Fibroblast of villous mesenchyme (primary cell): ENCODE data around the gene TRAPPC5. TPM values are rescaled to one million over a fixed set of nuclear protein-coding genes. Genes with fewer than 3 reads are reported as not detected.

Experiments used
- DNase-seq: peaks from one replicate; pipeline ENCODE4 v3.0.0-alpha.2; 2010; ENCODE audit warnings: low read depth
- H3K4me3 ChIP-seq: 2 replicates; pipeline ENCODE4 v1.5.1; 2011; ENCODE audit warnings: low read depth, mild to moderate bottlenecking, low read length
- total RNA-seq: library from RNA; depleted of rRNA; stranded (reverse); fragments of >200 nt; gene quantifications from 2 replicates; pipeline ENCODE4 v1.2.3, GENCODE V29; 2012
- TF ChIP-seq, protein P1 (sequence below): IDR thresholded peaks from 2 replicates; pipeline ENCODE4 v1.5.1; 2012; ENCODE audit warnings: low read depth, mild to moderate bottlenecking, low read length; ENCODE audit not compliant: insufficient read depth

The TRAPPC5 gene
- total RNA-seq, 1 donor: 29.8 TPM

DNA sequence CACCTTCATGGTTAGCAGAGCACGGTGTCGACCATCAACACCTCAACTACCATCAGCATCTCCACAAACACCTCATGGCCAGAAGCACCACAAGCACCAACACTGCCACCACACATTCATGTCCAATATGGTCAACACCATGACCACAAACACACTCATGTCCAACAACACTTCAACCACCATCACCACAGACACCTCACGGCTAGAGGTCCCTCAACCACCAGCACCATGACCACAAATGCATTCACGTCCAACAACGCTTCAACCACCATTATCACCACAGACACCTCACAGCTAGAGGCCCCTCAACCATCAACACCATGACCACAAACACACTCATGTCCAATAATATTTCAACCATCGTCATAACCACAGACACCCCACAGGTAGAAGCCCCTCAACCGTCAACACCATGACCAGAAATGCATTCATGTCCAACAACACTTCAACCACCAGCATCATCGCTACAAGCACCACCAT, 10.2 kb downstream of the TRAPPC5 start:
- no peak overlapping the region for H3K4me3 ChIP-seq
- DNase-seq: no peak
- TF ChIP-seq, protein P1, sequence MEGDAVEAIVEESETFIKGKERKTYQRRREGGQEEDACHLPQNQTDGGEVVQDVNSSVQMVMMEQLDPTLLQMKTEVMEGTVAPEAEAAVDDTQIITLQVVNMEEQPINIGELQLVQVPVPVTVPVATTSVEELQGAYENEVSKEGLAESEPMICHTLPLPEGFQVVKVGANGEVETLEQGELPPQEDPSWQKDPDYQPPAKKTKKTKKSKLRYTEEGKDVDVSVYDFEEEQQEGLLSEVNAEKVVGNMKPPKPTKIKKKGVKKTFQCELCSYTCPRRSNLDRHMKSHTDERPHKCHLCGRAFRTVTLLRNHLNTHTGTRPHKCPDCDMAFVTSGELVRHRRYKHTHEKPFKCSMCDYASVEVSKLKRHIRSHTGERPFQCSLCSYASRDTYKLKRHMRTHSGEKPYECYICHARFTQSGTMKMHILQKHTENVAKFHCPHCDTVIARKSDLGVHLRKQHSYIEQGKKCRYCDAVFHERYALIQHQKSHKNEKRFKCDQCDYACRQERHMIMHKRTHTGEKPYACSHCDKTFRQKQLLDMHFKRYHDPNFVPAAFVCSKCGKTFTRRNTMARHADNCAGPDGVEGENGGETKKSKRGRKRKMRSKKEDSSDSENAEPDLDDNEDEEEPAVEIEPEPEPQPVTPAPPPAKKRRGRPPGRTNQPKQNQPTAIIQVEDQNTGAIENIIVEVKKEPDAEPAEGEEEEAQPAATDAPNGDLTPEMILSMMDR: no peak

DNA sequence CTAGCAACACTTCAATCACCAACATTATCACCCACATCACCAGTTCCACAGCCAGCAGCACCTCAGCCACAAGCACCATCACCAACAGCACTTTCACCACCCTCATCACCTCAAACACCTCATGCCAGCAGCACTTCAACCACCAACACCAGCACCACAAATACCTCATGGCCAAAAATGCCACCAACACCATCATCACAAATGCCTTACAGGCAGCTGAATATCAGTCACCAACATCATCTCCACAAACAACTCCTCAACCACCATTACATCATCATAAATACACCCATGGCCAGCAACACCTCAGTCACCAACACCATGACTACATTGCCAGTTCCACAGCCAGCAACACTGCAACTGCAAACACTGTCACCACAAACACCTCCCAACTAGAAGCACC, 10.9 kb downstream of the TRAPPC5 start:
- TF ChIP-seq, protein P1: no peak
- H3K4me3 ChIP-seq: no peak overlapping the region

DNA sequence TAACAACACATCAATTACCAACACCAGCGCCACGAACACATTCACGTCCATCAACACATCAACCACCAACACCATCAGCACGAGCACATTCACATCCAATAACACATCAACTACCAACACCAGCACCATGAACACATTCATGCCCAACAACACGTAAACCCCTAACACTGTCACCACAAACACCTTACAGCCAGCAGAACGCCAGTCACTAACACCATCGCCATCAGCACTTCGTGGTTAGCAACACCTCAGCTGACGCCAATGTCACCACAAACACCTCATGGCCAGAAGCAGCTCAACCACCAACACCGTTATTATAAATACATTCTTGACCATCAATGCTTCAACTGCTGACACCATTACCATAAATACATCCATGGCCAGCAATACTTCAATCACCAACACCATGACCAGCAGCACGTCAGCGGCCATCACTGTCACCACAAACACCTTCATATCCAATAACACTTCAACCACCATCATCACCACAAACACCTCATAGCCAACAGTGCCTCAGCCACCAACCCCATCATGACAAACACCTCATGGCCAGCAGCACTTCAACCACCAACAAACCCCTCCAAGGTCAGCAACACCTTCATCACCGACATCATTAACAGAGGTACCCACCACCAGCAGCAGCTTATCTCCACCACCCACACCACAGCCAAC, 11.9 kb downstream of the TRAPPC5 start:
- TF ChIP-seq, protein P1: no peak
- no peak overlapping the region for H3K4me3 ChIP-seq
- DNase-seq: no peak

More for the DNA sequence above, 10.9 kb downstream of the TRAPPC5 start:
- no peak for DNase-seq

DNA sequence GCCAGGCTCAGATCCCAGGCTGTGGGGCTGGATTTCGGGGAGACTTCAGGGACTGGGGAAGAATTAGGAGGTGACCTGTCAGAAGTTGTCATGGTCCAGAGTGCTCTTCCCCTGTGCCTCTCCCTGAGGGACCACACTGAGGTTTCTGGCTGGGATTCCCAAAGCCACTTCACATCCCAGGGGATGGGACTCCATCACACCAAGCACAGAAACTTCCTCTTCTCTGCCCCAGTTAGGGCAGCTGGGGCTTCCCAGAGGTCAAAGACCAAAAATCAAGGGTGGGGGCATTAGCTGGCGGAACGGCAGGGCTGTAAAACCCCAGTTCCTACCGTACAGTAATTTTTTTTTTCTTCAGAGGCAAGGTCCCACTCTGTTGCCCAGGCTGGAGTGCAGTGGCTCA, 13.9 kb downstream of the TRAPPC5 start:
- DNase-seq: no peak
- no peak overlapping the region for H3K4me3 ChIP-seq
- TF ChIP-seq, protein P1: no peak

DNA sequence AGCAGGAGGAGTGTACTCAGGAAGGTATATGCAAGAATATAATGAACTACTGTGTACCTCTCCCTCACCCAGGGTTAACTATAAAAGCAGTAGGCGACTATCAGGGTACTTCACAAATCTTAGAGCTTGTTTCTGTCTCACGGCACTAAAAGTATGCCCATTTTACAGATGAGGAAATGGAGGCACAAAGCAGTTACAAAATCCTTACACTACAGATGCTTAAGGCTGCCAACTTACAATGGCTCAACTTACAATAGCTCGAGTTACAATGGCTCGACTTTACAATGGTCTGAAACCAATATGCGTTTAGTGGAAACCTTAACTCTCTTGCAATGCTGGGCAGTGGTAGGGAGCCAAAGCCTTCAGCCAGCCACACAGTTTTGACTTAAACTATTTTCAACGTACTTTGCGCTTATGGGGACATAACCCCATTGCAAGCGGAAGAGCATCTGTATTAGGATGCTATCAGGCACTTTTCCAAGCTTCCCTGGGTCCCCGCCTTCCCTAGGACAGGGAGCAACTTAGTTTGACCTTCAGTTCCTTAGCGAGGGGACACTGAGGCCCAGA, 17.2 kb downstream of the TRAPPC5 start:
- H3K4me3 ChIP-seq: no peak overlapping the region
- TF ChIP-seq, protein P1: no peak
- DNase-seq: no peak

DNA sequence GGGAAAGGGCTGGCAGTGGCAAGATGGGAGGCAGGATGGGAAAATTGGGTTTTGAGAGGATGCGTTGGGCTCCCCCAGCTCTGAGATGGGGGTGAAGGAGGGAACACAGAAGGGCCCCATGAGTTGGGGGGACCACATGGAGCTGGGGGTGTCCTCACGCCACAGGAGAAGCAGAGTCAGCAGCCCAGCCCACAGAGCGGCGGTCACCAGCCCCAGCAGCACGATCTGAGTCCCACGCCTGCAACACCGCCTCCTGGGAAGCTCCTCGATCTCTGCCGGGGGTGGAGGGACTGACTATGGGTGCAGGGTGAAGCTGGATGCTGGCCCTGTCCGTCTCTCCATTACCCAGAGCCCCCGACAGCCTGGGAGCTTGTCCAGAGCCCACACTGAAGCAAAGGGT, 17.9 kb downstream of the TRAPPC5 start:
- no peak overlapping the region for H3K4me3 ChIP-seq
- TF ChIP-seq, protein P1: no peak
- no peak for DNase-seq
